Trophoblast cell (in vitro differentiated cells and primary cell): Measurements from ENCODE around the gene DLG2.

ENCODE experiments used
- DNase-seq, 2 donors: peaks; one replicate each; pipeline ENCODE4 v3.0.0-alpha.2; 2016
- H2AFZ ChIP-seq: 2 replicates; pipeline ENCODE4 v1.6.1; 2013; ENCODE audit warnings: low read length, moderate library complexity, mild to moderate bottlenecking; ENCODE audit not compliant: insufficient read depth, poor library complexity
- H2AK5ac ChIP-seq: 2 replicates; pipeline ENCODE4 v1.6.1; 2013; ENCODE audit warnings: mild to moderate bottlenecking, low read length
- H2BK120ac ChIP-seq: 2 replicates; pipeline ENCODE4 v1.6.1; 2013; ENCODE audit warnings: low read length, mild to moderate bottlenecking, moderate library complexity; ENCODE audit not compliant: insufficient read depth, poor library complexity
- H2BK12ac ChIP-seq: 2 replicates; pipeline ENCODE4 v1.6.1; 2013; ENCODE audit warnings: mild to moderate bottlenecking, low read length, moderate library complexity
- H2BK5ac ChIP-seq: 2 replicates; pipeline ENCODE4 v1.6.1; 2013; ENCODE audit warnings: low read length, low read depth, moderate library complexity, mild to moderate bottlenecking; ENCODE audit not compliant: poor library complexity
- H3K14ac ChIP-seq: 2 replicates; pipeline ENCODE4 v1.6.1; 2013; ENCODE audit warnings: mild to moderate bottlenecking, low read length
- H3K18ac ChIP-seq: 2 replicates; pipeline ENCODE4 v1.6.1; 2013; ENCODE audit warnings: mild to moderate bottlenecking, low read length
- H3K23ac ChIP-seq: 2 replicates; pipeline ENCODE4 v1.6.1; 2013; ENCODE audit warnings: low read length
- H3K27ac ChIP-seq: 2 replicates; pipeline ENCODE4 v1.5.1; 2013; ENCODE audit warnings: low read depth, mild to moderate bottlenecking, inconsistent platforms, low read length, moderate library complexity
- H3K27me3 ChIP-seq: 2 replicates; pipeline ENCODE4 v1.6.1; 2013; ENCODE audit warnings: inconsistent platforms, mild to moderate bottlenecking, low read length, moderate library complexity; ENCODE audit not compliant: insufficient read depth
- H3K36me3 ChIP-seq, 2 experiments: 1 replicate in 1 of 2; 2 replicates in 1 of 2; pipeline ENCODE4 v1.6.1; 2013; ENCODE audit warnings: low read length in 2 of 2, mild to moderate bottlenecking in 2 of 2, moderate library complexity in 1 of 2; ENCODE audit not compliant: insufficient read depth in 2 of 2, control insufficient read depth in 1 of 2
- H3K4ac ChIP-seq: 2 replicates; pipeline ENCODE4 v1.6.1; 2013; ENCODE audit warnings: low read depth, mild to moderate bottlenecking, low read length, moderate library complexity
- H3K4me1 ChIP-seq, 2 experiments: 1 replicate in 1 of 2; 2 replicates in 1 of 2; pipeline ENCODE4 v1.6.1; 2013; ENCODE audit warnings: low read length in 2 of 2, mild to moderate bottlenecking in 2 of 2, moderate library complexity in 1 of 2; ENCODE audit not compliant: insufficient read depth in 2 of 2, control insufficient read depth in 1 of 2
- H3K4me2 ChIP-seq: 2 replicates; pipeline ENCODE4 v1.6.1; 2013; ENCODE audit warnings: inconsistent platforms, mild to moderate bottlenecking, low read length, moderate library complexity
- H3K4me3 ChIP-seq: 2 replicates; pipeline ENCODE4 v1.5.1; 2013; ENCODE audit warnings: mild to moderate bottlenecking, low read depth, low read length, inconsistent platforms
- H3K79me1 ChIP-seq: one replicate; pipeline ENCODE4 v1.6.1; 2013; ENCODE audit warnings: low read length
- H3K79me2 ChIP-seq: 2 replicates; pipeline ENCODE4 v1.6.1; 2013; ENCODE audit warnings: low read length, mild to moderate bottlenecking; ENCODE audit not compliant: control insufficient read depth, insufficient read depth, poor library complexity
- H3K9ac ChIP-seq: 2 replicates; pipeline ENCODE4 v1.6.1; 2013; ENCODE audit warnings: mild to moderate bottlenecking, low read length
- H3K9me3 ChIP-seq: 2 replicates; pipeline ENCODE4 v1.6.1; 2013; ENCODE audit warnings: low read depth, mild to moderate bottlenecking, control low read depth, inconsistent platforms, low read length; ENCODE audit not compliant: insufficient read depth
- H4K12ac ChIP-seq: 2 replicates; pipeline ENCODE4 v1.6.1; 2013; ENCODE audit warnings: low read depth, mild to moderate bottlenecking, low read length, moderate library complexity
- H4K8ac ChIP-seq: 2 replicates; pipeline ENCODE4 v1.6.1; 2013; ENCODE audit warnings: low read depth, mild to moderate bottlenecking, low read length, moderate library complexity
- H4K91ac ChIP-seq: one replicate; pipeline ENCODE4 v1.6.1; 2013; ENCODE audit warnings: low read depth, mild to moderate bottlenecking, low read length, moderate library complexity
- WGBS: extraction: QIAGEN DNeasy Blood & Tissue Kit; methylation state at CpG from one replicate; pipeline ENCODE4 v1.1.7; 2013; ENCODE audit warnings: missing lambda C conversion rate; ENCODE audit not compliant: insufficient read length, insufficient coverage; ENCODE audit errors: extremely low coverage; 5-methylcytosine and 5-hydroxymethylcytosine counted together

DLG2 gene

DNA sequence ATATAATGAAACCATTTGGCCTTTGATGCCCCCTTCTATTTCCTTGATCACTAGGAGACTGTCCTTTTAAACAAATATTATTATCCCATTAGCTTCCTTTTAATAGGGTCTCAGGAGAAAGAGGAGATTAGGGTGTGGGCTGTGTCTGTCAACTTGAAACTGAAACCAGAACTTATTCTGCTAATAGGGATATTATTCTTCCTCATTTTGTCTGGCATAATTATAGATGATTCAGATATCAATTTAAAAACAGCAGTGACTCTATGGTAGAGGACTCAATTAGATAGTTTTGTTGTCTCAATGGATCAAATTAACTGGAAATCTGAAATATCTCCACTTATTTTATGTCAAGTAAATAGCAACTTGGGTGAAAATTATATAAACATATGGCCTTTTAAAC lies 1756.1 kb downstream of the DLG2 start:
- DNase-seq, result no peak
- H2AK5ac ChIP-seq, result no peak overlapping the region
- H4K91ac ChIP-seq, result no peak overlapping the region
- H2AFZ ChIP-seq, result no peak overlapping the region
- no peak overlapping the region for H4K12ac ChIP-seq
- H3K27ac ChIP-seq, result no peak overlapping the region
- no peak overlapping the region for H2BK5ac ChIP-seq
- no peak overlapping the region for H3K23ac ChIP-seq
- no peaks in the 10 kb centered on the region for H3K79me1 ChIP-seq
- no peak overlapping the region for H3K4me2 ChIP-seq
- no peak overlapping the region for H3K14ac ChIP-seq
- no peak overlapping the region for H3K18ac ChIP-seq
- H3K4ac ChIP-seq, result no peak overlapping the region
- no peaks in the 10 kb centered on the region for H3K9me3 ChIP-seq
- H2BK120ac ChIP-seq, result no peak overlapping the region
- no peaks in the 10 kb centered on the region for H3K79me2 ChIP-seq
- no peaks in the 10 kb centered on the region for H3K27me3 ChIP-seq
- H4K8ac ChIP-seq, result no peak overlapping the region
- H3K36me3 ChIP-seq, result no peaks in the 10 kb centered on the region
- H3K4me3 ChIP-seq, result no peak overlapping the region
- no peak overlapping the region for H3K9ac ChIP-seq
- no peaks in the 10 kb centered on the region for H3K4me1 ChIP-seq
- H2BK12ac ChIP-seq, result no peak overlapping the region

DNA sequence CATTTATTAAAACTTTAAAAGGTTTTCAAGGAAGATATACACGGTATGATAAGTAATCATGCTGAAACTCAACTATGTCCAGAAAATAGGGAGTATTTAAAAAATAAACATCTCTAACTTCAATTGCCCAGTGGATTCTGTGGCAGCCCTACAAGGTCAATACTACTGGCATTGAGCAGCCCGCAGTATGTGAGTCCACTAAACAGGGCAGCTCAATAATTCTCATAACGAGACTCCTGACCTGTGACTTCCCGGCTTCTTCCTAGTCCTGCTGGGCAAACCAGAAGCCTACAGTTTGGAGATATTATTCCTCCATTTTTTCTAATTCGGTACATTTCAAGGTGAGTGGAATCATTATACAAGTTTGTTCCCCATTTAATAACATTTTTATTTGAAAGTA lies 1760.5 kb downstream of the DLG2 start:
- Histone ChIP-seq H2BK5ac (no peak overlapping the region), H3K4ac (no peak overlapping the region), H2AFZ (no peak overlapping the region), H3K23ac (no peak overlapping the region), H3K18ac (no peak overlapping the region), H4K8ac (no peak overlapping the region), H3K27ac (no peak overlapping the region), H3K36me3 (no peaks in the 10 kb centered on the region), H3K4me2 (no peak overlapping the region), H3K14ac (no peak overlapping the region), H3K9me3 (no peaks in the 10 kb centered on the region), H3K27me3 (no peaks in the 10 kb centered on the region), H4K12ac (no peak overlapping the region), H3K9ac (no peak overlapping the region), H4K91ac (no peak overlapping the region), H3K79me2 (no peaks in the 10 kb centered on the region), H3K79me1 (no peaks in the 10 kb centered on the region), H3K4me3 (no peak overlapping the region), H2BK12ac (no peak overlapping the region), H2BK120ac (no peak overlapping the region), H3K4me1 (no peaks in the 10 kb centered on the region), H2AK5ac (no peak overlapping the region)
- DNase-seq, result no peak
- WGBS, result no CpG with 5 or more reads among the region's 5 CpGs

DNA sequence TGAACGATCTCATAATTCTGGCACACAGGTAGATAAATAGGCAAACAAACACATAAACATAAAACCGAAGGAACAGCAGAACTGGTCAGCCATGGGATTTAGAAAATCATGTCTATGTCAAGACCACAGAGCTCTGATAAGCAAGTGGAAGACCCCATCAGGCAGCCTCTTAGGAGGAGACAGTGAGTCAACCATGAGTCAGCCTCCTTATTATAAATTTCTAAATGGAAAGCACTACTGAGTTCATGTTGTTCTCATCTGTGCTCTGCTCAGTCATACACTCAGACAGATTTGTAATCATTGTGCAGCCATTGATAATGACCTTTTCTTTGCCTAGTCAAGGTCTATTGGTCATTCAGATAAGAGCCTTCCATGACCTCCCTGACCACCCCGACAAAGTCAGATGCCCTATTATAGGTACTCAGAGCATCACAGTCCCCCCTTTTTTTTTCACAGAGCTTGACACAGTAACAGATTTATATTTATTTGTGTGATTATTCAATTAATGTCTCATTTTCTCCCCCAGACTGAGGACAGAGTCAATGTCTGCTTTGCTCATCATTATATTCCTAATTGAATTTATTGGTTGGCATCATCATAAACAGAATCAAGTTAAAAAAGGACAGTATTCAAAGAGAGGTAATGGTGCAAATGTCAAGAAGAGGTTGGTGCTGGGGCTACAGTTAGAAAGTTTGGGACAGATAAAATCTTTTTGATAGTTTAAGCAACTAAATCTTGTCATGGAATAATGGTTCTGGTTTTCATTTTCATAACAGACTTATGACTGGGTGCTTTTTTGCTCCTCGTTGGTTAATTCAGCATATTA lies 1761.3 kb downstream of the DLG2 start:
- H4K8ac ChIP-seq, result no peak overlapping the region
- H2BK5ac ChIP-seq, result no peak overlapping the region
- no peaks in the 10 kb centered on the region for H3K79me2 ChIP-seq
- no peak overlapping the region for H3K9ac ChIP-seq
- H4K91ac ChIP-seq, result no peak overlapping the region
- H3K27me3 ChIP-seq, result no peaks in the 10 kb centered on the region
- H3K4ac ChIP-seq, result no peak overlapping the region
- no peak overlapping the region for H2AK5ac ChIP-seq
- H3K79me1 ChIP-seq, result no peaks in the 10 kb centered on the region
- H4K12ac ChIP-seq, result no peak overlapping the region
- no peak overlapping the region for H3K4me3 ChIP-seq
- no peak overlapping the region for H3K4me2 ChIP-seq
- no peak overlapping the region for H2BK12ac ChIP-seq
- H3K14ac ChIP-seq, result no peak overlapping the region
- no peaks in the 10 kb centered on the region for H3K9me3 ChIP-seq
- no CpG with 5 or more reads among the region's 4 CpGs for whole genome bisulfite sequencing
- H2BK120ac ChIP-seq, result no peak overlapping the region
- H2AFZ ChIP-seq, result no peak overlapping the region
- no peak for DNase-seq
- no peak overlapping the region for H3K18ac ChIP-seq
- no peak overlapping the region for H3K27ac ChIP-seq
- no peak overlapping the region for H3K23ac ChIP-seq
- H3K36me3 ChIP-seq, result no peaks in the 10 kb centered on the region
- H3K4me1 ChIP-seq, result no peaks in the 10 kb centered on the region

- Histone ChIP-seq H2AK5ac (no peak overlapping the region), H4K91ac (no peak overlapping the region), H3K4ac (no peak overlapping the region), H3K79me1 (no peaks in the 10 kb centered on the region), H3K27ac (no peak overlapping the region), H3K79me2 (no peaks in the 10 kb centered on the region), H2BK5ac (no peak overlapping the region), H4K8ac (no peak overlapping the region), H2BK12ac (no peak overlapping the region), H3K14ac (no peak overlapping the region), H4K12ac (no peak overlapping the region), H3K23ac (no peak overlapping the region), H3K36me3 (no peaks in the 10 kb centered on the region), H3K4me1 (no peaks in the 10 kb centered on the region), H3K9me3 (peaks cover 2% of the 10 kb centered on the region), H3K4me3 (no peak overlapping the region), H2BK120ac (no peak overlapping the region), H3K27me3 (no peaks in the 10 kb centered on the region), H2AFZ (no peak overlapping the region), H3K4me2 (no peak overlapping the region), H3K18ac (no peak overlapping the region), H3K9ac (no peak overlapping the region)
- WGBS, result no CpG with 5 or more reads among the region's 4 CpGs
- DNase-seq, result no peak
Observed at GRCh38 chr11:83864412-83865057, 1762.6 kb downstream of the DLG2 start.
